KMS-11 (cell line): ENCODE measurements around the gene HSPB3.

Experiments used
- H2AFZ ChIP-seq: fragments of 200-600 bp; sonication (generic); 2 replicates; pipeline ENCODE4 v1.6.1; 2016; ENCODE audit warnings: antibody characterized with exemption, mixed run types, low read depth
- H3K27ac ChIP-seq: fragments of 200-600 bp; sonication (generic); 2 replicates; pipeline ENCODE4 v1.6.1; 2016; ENCODE audit warnings: mild to moderate bottlenecking, mixed run types
- H3K27me3 ChIP-seq: fragments of 200-600 bp; sonication (generic); 2 replicates; pipeline ENCODE4 v1.6.1; 2017; ENCODE audit warnings: mild to moderate bottlenecking, low read depth, mixed run types, moderate library complexity; ENCODE audit not compliant: insufficient read depth
- H3K36me3 ChIP-seq: fragments of 200-600 bp; sonication (generic); 2 replicates; pipeline ENCODE4 v1.6.1; 2017; ENCODE audit warnings: mild to moderate bottlenecking, mixed run types; ENCODE audit not compliant: insufficient read depth
- H3K4me1 ChIP-seq: fragments of 200-600 bp; sonication (generic); 2 replicates; pipeline ENCODE4 v1.6.1; 2016; ENCODE audit warnings: mild to moderate bottlenecking, low read depth, mixed run types; ENCODE audit not compliant: poor library complexity, severe bottlenecking
- H3K4me2 ChIP-seq: fragments of 200-600 bp; sonication (generic); 2 replicates; pipeline ENCODE4 v1.7.0; 2016; ENCODE audit warnings: mild to moderate bottlenecking, mixed run types
- H3K4me3 ChIP-seq: fragments of 200-600 bp; sonication (generic); IDR thresholded peaks from 2 replicates; pipeline ENCODE4 v1.6.1; 2017; ENCODE audit warnings: low read depth, low read length, mixed read lengths; ENCODE audit not compliant: insufficient read depth
- H3K79me2 ChIP-seq: fragments of 200-600 bp; sonication (generic); 2 replicates; pipeline ENCODE4 v1.6.1; 2016; ENCODE audit warnings: low read depth, mixed run types; ENCODE audit not compliant: insufficient read depth
- H3K9ac ChIP-seq: fragments of 200-600 bp; sonication (generic); 2 replicates; pipeline ENCODE4 v1.6.1; 2016; ENCODE audit warnings: mild to moderate bottlenecking, mixed run types
- H4K20me1 ChIP-seq: fragments of 200-600 bp; sonication (generic); 2 replicates; pipeline ENCODE4 v1.6.1; 2016; ENCODE audit warnings: mild to moderate bottlenecking, mixed run types; ENCODE audit not compliant: insufficient read depth
- TF ChIP-seq, protein P1 (sequence below): fragments of 200-600 bp; sonication (generic); conservative IDR thresholded peaks from 2 replicates; pipeline ENCODE4 v1.6.1; 2017; ENCODE audit warnings: low read depth, mild to moderate bottlenecking, antibody characterized with exemption, low read length, moderate library complexity, mixed read lengths

The HSPB3 gene

DNA sequence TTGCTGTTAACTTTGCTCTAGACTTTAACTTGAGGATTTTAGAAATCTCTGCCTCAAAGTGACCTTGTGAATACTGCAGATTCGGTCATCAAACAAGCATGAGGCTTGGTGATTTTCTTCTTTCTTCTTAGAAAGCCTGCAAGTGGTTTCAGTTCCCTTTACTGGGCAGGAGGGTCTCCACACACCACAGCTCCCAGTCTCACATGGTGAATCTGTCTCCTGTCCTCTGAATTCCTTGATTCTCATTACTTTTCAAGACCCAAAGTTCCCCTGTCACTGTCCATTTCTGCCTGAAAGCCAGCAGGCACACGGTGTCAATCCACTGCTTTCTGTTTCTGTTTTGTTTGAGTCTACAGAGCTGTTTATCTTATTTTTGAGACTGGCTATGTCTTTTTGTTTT is 14.1 kb downstream of the HSPB3 start:
- Histone ChIP-seq H3K9ac (peak overlapping the region; percentile 80), H4K20me1 (no peaks in the 10 kb centered on the region), H3K4me1 (peaks cover 28% of the 10 kb centered on the region), H3K4me3 (no peak overlapping the region), H3K36me3 (no peaks in the 10 kb centered on the region), H3K27me3 (no peaks in the 10 kb centered on the region), H3K79me2 (no peaks in the 10 kb centered on the region), H2AFZ (peak overlapping the region; percentile 91), H3K27ac (peak overlapping the region; percentile 65), H3K4me2 (peak overlapping the region; percentile 96)
- TF ChIP-seq, protein P1, sequence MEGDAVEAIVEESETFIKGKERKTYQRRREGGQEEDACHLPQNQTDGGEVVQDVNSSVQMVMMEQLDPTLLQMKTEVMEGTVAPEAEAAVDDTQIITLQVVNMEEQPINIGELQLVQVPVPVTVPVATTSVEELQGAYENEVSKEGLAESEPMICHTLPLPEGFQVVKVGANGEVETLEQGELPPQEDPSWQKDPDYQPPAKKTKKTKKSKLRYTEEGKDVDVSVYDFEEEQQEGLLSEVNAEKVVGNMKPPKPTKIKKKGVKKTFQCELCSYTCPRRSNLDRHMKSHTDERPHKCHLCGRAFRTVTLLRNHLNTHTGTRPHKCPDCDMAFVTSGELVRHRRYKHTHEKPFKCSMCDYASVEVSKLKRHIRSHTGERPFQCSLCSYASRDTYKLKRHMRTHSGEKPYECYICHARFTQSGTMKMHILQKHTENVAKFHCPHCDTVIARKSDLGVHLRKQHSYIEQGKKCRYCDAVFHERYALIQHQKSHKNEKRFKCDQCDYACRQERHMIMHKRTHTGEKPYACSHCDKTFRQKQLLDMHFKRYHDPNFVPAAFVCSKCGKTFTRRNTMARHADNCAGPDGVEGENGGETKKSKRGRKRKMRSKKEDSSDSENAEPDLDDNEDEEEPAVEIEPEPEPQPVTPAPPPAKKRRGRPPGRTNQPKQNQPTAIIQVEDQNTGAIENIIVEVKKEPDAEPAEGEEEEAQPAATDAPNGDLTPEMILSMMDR = no peak

GRCh38 chr5:54470128-54470527 is 14.6 kb downstream of the HSPB3 start:
- TF ChIP-seq, protein P1 = no peak
- Histone ChIP-seq H3K4me2 (peak overlapping the region; percentile 96), H3K4me3 (no peak overlapping the region)

DNA sequence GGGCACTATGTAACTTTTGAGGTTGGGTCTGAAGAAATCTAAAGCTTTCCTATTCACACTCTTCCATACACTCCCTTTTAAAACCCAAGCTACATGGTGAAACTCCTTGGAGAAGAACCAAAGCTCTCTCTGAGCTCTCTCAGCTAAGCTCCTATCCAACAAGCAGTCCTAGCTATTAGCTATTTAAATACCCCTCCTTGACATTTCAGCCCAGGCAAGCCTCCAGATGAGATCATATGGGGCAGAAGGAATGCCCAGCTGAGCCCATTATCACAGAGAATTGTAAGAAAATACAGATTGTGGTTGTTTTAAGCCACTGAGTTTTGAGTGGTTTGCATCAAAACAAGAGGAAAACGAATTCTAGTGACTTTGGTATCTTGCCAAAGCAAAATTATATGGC is 15.2 kb downstream of the HSPB3 start:
- Histone ChIP-seq H4K20me1 (no peaks in the 10 kb centered on the region), H3K4me1 (peaks cover 28% of the 10 kb centered on the region), H3K4me3 (no peak overlapping the region), H3K79me2 (no peaks in the 10 kb centered on the region), H3K27ac (no peak overlapping the region), H3K27me3 (no peaks in the 10 kb centered on the region), H2AFZ (no peak overlapping the region), H3K9ac (no peak overlapping the region), H3K36me3 (no peaks in the 10 kb centered on the region), H3K4me2 (no peak overlapping the region; the same call in 1 of the 2 replicates)
- TF ChIP-seq, protein P1 = no peak

More at GRCh38 chr5:54470128-54470527, 14.6 kb downstream of the HSPB3 start:
- Histone ChIP-seq H3K27ac (peak overlapping the region; percentile 65), H3K9ac (peak overlapping the region; percentile 80), H3K36me3 (no peaks in the 10 kb centered on the region), H3K4me1 (peaks cover 28% of the 10 kb centered on the region), H4K20me1 (no peaks in the 10 kb centered on the region), H2AFZ (peak overlapping the region; percentile 91), H3K79me2 (no peaks in the 10 kb centered on the region), H3K27me3 (no peaks in the 10 kb centered on the region)

DNA sequence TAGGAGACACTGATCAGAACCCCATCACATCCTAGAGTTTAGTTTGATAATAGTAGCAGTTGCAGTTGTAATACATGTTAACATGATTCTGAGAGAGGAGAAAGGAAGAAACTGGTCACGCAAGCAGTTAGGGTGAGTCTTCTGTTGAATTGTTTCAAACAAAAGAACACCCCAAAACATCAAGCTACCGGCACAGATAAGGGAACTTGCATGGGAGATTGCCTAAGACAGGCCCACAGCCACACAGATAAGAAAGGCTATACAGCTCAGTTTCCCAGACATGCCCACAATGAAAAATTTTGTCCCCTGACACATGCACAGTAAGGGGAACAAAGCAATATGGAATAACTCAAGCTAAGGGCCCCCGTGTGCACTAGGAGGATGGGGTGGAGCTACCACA is 15.9 kb downstream of the HSPB3 start:
- TF ChIP-seq, protein P1 = no peak
- H3K36me3 ChIP-seq = no peaks in the 10 kb centered on the region
- H2AFZ ChIP-seq = no peak overlapping the region
- H3K4me3 ChIP-seq = no peak overlapping the region
- no peaks in the 10 kb centered on the region for H3K79me2 ChIP-seq
- H3K9ac ChIP-seq = no peak overlapping the region
- no peak overlapping the region for H3K4me2 ChIP-seq
- no peaks in the 10 kb centered on the region for H4K20me1 ChIP-seq
- H3K4me1 ChIP-seq = peaks cover 28% of the 10 kb centered on the region
- no peaks in the 10 kb centered on the region for H3K27me3 ChIP-seq
- no peak overlapping the region for H3K27ac ChIP-seq

GRCh38 chr5:54476682-54477081 is 21.2 kb downstream of the HSPB3 start:
- H3K79me2 ChIP-seq = no peaks in the 10 kb centered on the region
- H3K4me1 ChIP-seq = no peaks in the 10 kb centered on the region
- H2AFZ ChIP-seq = no peak overlapping the region
- no peaks in the 10 kb centered on the region for H3K27me3 ChIP-seq
- no peak overlapping the region for H3K9ac ChIP-seq
- H3K4me3 ChIP-seq = no peak overlapping the region
- no peak overlapping the region for H3K27ac ChIP-seq
- TF ChIP-seq, protein P1 = no peak
- H3K4me2 ChIP-seq = no peak overlapping the region
- H4K20me1 ChIP-seq = no peaks in the 10 kb centered on the region
- H3K36me3 ChIP-seq = no peaks in the 10 kb centered on the region
